OCI-LY7 (cell line): Measurements from ENCODE around the gene RPL32. TPM values are rescaled to one million over a fixed set of nuclear protein-coding genes. Genes with fewer than 3 reads are reported as not detected.

ENCODE experiments used
- BruUV-seq: library from RNA; stranded (reverse); fragments of 400-500 nt; replicated peaks from 2 replicates; lab custom pipeline; 2021; lab: Mats Ljungman, UMichigan
- CTCF ChIA-PET: fragments of 300-600 bp; sonication (Branson Sonifier 250); formaldehyde crosslinking; loops from one replicate; lab custom pipeline; 2022; ENCODE audit warnings: antibody characterized with exemption; ENCODE audit not compliant: unreplicated experiment; lab: Charles Lee
- POLR2A ChIA-PET: fragments of 300-600 bp; sonication (Branson Sonifier 250); formaldehyde crosslinking; loops from one replicate; lab custom pipeline; 2022; ENCODE audit warnings: antibody characterized with exemption; lab: Charles Lee
- DNase-seq: peaks from one replicate; pipeline ENCODE4 v3.0.0-alpha.2; 2015; ENCODE audit warnings: low spot score
- H2AFZ ChIP-seq: fragments of 200-600 bp; sonication (generic), shearing (Covaris generic); 2 replicates; pipeline ENCODE4 v1.6.1; 2014; ENCODE audit warnings: mild to moderate bottlenecking, antibody characterized with exemption, low read length, moderate library complexity
- H3K27ac ChIP-seq: fragments of 200-600 bp; sonication (generic); 2 replicates; pipeline ENCODE4 v1.5.1; 2014; ENCODE audit warnings: mixed run types, low read depth, mild to moderate bottlenecking, moderate library complexity, low read length, inconsistent platforms; ENCODE audit not compliant: poor library complexity, severe bottlenecking
- H3K36me3 ChIP-seq: fragments of 200-600 bp; sonication (generic); 2 replicates; pipeline ENCODE4 v1.6.1; 2014; ENCODE audit warnings: mild to moderate bottlenecking, antibody characterized with exemption, low read length, moderate library complexity, mixed read lengths; ENCODE audit not compliant: insufficient read depth
- H3K4me1 ChIP-seq: fragments of 200-600 bp; sonication (generic); 2 replicates; pipeline ENCODE4 v1.5.1; 2014; ENCODE audit warnings: mild to moderate bottlenecking, low read length; ENCODE audit not compliant: insufficient read depth, poor library complexity, severe bottlenecking
- H3K4me2 ChIP-seq: fragments of 200-600 bp; sonication (generic); 2 replicates; pipeline ENCODE4 v1.6.1; 2014; ENCODE audit warnings: mild to moderate bottlenecking, low read length
- H3K4me3 ChIP-seq: fragments of 200-600 bp; sonication (generic); 2 replicates; pipeline ENCODE4 v1.5.1; 2014; ENCODE audit warnings: mild to moderate bottlenecking, low read depth, low read length; ENCODE audit not compliant: poor library complexity, severe bottlenecking
- H3K79me2 ChIP-seq: fragments of 200-600 bp; sonication (generic); 2 replicates; pipeline ENCODE4 v1.6.1; 2016; ENCODE audit warnings: low read depth, mild to moderate bottlenecking, low read length, moderate library complexity, mixed read lengths; ENCODE audit not compliant: insufficient read depth
- H3K9me2 ChIP-seq: fragments of 200-600 bp; sonication (generic); 2 replicates; pipeline ENCODE4 v1.6.1; 2016; ENCODE audit warnings: mild to moderate bottlenecking, low read length, mixed read lengths; ENCODE audit not compliant: insufficient read depth
- H3K9me3 ChIP-seq: fragments of 200-600 bp; sonication (generic); 2 replicates; pipeline ENCODE4 v1.6.1; 2014; ENCODE audit warnings: mild to moderate bottlenecking, mixed run types, low read length, mixed read lengths
- H4K20me1 ChIP-seq: fragments of 200-600 bp; sonication (generic); 2 replicates; pipeline ENCODE4 v1.6.1; 2014; ENCODE audit warnings: mild to moderate bottlenecking, antibody characterized with exemption, low read length, moderate library complexity, mixed read lengths; ENCODE audit not compliant: insufficient read depth
- EZH2phosphoT487 ChIP-seq: fragments of 200-600 bp; sonication (generic); IDR thresholded peaks from 2 replicates; pipeline ENCODE4 v1.6.1; 2018; ENCODE audit warnings: low read depth, borderline replicate concordance, mild to moderate bottlenecking, mixed run types, antibody characterized with exemption, low read length, moderate library complexity, mixed read lengths
- intact Hi-C: fragments of 100-400 bp; cut with micrococcal nuclease; formaldehyde crosslinking; loops from one replicate; pipeline ENCODE4 v1.10.0; 2022; ENCODE audit not compliant: unreplicated experiment
- total RNA-seq, 2 experiments: library from RNA; depleted of rRNA in 1 of 2; stranded (reverse); fragments of >200 nt in 1 of 2; shearing (Covaris generic) in 1 of 2; gene quantifications; 2 replicates each; pipeline ENCODE4 v1.2.3, GENCODE V29; 2014 to 2022
- TF ChIP-seq, protein P1 (sequence below): fragments of 200-600 bp; sonication (generic); conservative IDR thresholded peaks from 2 replicates; pipeline ENCODE4 v1.5.1; 2014; ENCODE audit warnings: mild to moderate bottlenecking, antibody characterized with exemption, low read length, moderate library complexity, mixed read lengths

RPL32 gene
- total RNA-seq, 2 experiments from 2014 or later = 2,099 to 3,717 TPM

DNA sequence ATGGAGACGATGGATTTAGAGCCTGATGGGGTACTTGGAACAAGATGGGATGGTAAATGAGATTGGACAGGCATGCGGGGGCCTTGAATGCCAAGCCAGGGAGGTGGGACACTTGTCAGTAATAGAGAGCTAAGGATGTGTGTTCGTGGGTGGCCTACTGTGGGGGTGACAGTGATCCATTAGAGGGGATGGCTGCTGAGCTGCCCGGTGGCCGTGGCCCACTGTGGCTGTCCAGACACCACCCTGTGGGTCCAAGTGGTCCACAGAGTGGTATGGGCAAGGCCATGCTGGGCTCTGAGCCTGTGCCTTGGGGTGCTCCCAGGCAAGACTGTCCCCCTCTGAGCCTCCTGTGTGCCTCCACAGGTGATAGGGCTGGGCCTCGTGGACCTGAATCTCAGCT is 27.4 kb downstream of the RPL32 start:
- Histone ChIP-seq H3K4me1 (peaks cover 18% of the 10 kb centered on the region), H3K9me3 (no peaks in the 10 kb centered on the region), H3K9me2 (no peaks in the 10 kb centered on the region), H3K36me3 (peaks cover 21% of the 10 kb centered on the region; the same call in 1 of the 2 replicates), H4K20me1 (0 out of 2 replicates have a peak, but pooled peaks cover 3% of the 10 kb centered on the region), H3K4me2 (no peak overlapping the region), H3K27ac (no peak overlapping the region), H3K79me2 (no peaks in the 10 kb centered on the region), H2AFZ (no peak overlapping the region), H3K4me3 (no peak overlapping the region)
- ChIA-PET CTCF (no interaction called here), POLR2A (interaction anchor here (1.4 kb wide), 1 partner anchor 12 kb away, joined by 3 read pairs; no protein-coding TSS in a partner anchor)
- no peak for TF ChIP-seq EZH2phosphoT487
- no peak for DNase-seq
- BruUV-seq = no TSS peak
- intact Hi-C loops = no loop called here

DNA sequence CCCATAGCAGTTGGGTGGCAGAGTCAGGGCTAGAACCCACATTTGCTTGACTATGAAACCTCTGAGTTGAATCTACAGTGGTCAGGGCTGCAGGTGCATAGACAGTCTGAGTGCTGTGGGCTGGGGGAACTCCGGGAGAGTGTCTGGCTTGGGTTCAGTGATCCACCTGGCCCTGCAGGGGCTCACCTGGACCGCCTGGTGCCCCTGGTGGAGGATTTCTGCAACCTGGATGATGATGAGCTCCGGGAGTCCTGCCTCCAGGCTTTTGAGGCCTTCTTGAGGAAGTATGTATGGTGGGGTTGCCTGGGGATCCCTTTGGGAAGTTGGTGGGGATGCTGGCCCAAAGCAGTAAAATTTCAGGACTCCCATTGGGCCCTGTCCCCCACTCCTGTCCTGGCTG is 28.6 kb downstream of the RPL32 start:
- Histone ChIP-seq H2AFZ (no peak overlapping the region), H3K27ac (no peak overlapping the region), H4K20me1 (0 out of 2 replicates have a peak, but pooled peaks cover 6% of the 10 kb centered on the region), H3K79me2 (no peaks in the 10 kb centered on the region), H3K4me2 (no peak overlapping the region), H3K9me2 (no peaks in the 10 kb centered on the region), H3K4me1 (peaks cover 9% of the 10 kb centered on the region), H3K9me3 (no peaks in the 10 kb centered on the region), H3K4me3 (no peak overlapping the region), H3K36me3 (peaks cover 15% of the 10 kb centered on the region; the same call in 1 of the 2 replicates)
- ChIA-PET POLR2A (interaction anchor here (0.7 kb wide), 1 partner anchor 242 kb away, joined by 5 read pairs; no protein-coding TSS in a partner anchor), CTCF (no interaction called here)
- TF ChIP-seq, protein P1, sequence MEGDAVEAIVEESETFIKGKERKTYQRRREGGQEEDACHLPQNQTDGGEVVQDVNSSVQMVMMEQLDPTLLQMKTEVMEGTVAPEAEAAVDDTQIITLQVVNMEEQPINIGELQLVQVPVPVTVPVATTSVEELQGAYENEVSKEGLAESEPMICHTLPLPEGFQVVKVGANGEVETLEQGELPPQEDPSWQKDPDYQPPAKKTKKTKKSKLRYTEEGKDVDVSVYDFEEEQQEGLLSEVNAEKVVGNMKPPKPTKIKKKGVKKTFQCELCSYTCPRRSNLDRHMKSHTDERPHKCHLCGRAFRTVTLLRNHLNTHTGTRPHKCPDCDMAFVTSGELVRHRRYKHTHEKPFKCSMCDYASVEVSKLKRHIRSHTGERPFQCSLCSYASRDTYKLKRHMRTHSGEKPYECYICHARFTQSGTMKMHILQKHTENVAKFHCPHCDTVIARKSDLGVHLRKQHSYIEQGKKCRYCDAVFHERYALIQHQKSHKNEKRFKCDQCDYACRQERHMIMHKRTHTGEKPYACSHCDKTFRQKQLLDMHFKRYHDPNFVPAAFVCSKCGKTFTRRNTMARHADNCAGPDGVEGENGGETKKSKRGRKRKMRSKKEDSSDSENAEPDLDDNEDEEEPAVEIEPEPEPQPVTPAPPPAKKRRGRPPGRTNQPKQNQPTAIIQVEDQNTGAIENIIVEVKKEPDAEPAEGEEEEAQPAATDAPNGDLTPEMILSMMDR = no peak
- no peak for TF ChIP-seq EZH2phosphoT487
- BruUV-seq = no TSS peak
- intact Hi-C loops = no loop called here
- no peak for DNase-seq

DNA sequence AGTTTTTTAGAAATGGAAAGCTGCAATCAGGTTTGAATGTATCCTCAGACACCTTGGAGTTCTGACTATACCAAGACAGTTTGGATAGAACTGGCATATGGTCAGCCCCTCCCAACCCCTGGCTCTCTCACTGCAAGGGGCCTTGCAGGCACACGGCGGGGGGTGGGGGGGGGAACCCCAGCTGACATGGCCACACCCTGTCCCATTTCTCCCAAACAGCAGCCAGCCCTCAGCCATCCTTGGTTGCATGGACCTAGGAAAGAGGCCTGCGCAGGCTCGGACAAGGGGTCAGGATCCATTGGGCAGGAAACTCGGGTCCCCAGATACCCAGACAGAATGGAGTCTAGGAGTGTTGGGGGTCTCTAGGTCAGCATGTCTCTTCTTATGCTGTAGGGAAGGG is 30.4 kb downstream of the RPL32 start:
- ChIA-PET POLR2A (interaction anchor here (0.6 to 1.0 kb wide), 2 partner anchors 10 to 54 kb away, joined by 3 to 5 read pairs; no protein-coding TSS in a partner anchor), CTCF (no interaction called here)
- TF ChIP-seq EZH2phosphoT487 = no peak
- TF ChIP-seq, protein P1 = no peak
- BruUV-seq = no TSS peak
- H4K20me1 ChIP-seq = 0 out of 2 replicates have a peak, but pooled peaks cover 6% of the 10 kb centered on the region
- no peak overlapping the region for H2AFZ ChIP-seq
- H3K79me2 ChIP-seq = no peaks in the 10 kb centered on the region
- no peaks in the 10 kb centered on the region for H3K9me2 ChIP-seq
- peaks cover 9% of the 10 kb centered on the region for H3K4me1 ChIP-seq
- no peak for DNase-seq
- no peaks in the 10 kb centered on the region for H3K9me3 ChIP-seq
- peaks cover 4% of the 10 kb centered on the region; the same call in 1 of the 2 replicates for H3K36me3 ChIP-seq
- H3K27ac ChIP-seq = no peak overlapping the region
- H3K4me3 ChIP-seq = no peak overlapping the region
- intact Hi-C loops = no loop called here
- H3K4me2 ChIP-seq = peak overlapping the region; percentile 47; the same call in 1 of the 2 replicates
